Vagina (tissue), 2 donors: ENCODE measurements around the gene DCBLD2. TPM values are rescaled to one million over a fixed set of nuclear protein-coding genes. Genes with fewer than 3 reads are reported as not detected.

Experiments
- DNase-seq, 2 donors: peaks; one replicate each; pipeline ENCODE4 v3.0.0-alpha.2; 2017; ENCODE audit errors: extremely low spot score in 2 of 2
- H3K27ac ChIP-seq: fragments of 200-600 bp; sonication (generic); one replicate; pipeline ENCODE4 v1.5.1; 2019
- H3K27me3 ChIP-seq: fragments of 200-600 bp; sonication (generic); one replicate; pipeline ENCODE4 v1.5.1; 2019
- H3K36me3 ChIP-seq, 2 donors: fragments of 200-600 bp; sonication (generic); one replicate each; pipeline ENCODE4 v1.5.1; 2017 to 2019
- H3K4me1 ChIP-seq: fragments of 200-600 bp; sonication (generic); one replicate; pipeline ENCODE4 v1.5.1; 2019
- H3K4me3 ChIP-seq, 2 donors: fragments of 200-600 bp; sonication (generic); 1 replicate in 1 of 2; 2 replicates in 1 of 2; pipeline ENCODE4 v1.5.1; 2016 to 2019
- H3K9me3 ChIP-seq: fragments of 200-600 bp; sonication (generic); one replicate; pipeline ENCODE4 v1.5.1; 2019
- CTCF ChIP-seq, 3 experiments: fragments of 450-650 bp in 2 of 3; fragments of 200-600 bp in 1 of 3; sonication (generic) in 1 of 3; IDR thresholded peaks; one replicate each; pipeline ENCODE4 v1.5.1; 2017 to 2019; ENCODE audit warnings: antibody characterized with exemption in 3 of 3, mild to moderate bottlenecking in 2 of 3, moderate library complexity in 2 of 3
- POLR2A ChIP-seq, 2 donors: fragments of 450-650 bp; IDR thresholded peaks; one replicate each; pipeline ENCODE4 v1.6.1; 2017; ENCODE audit warnings: antibody characterized with exemption in 2 of 2, mild to moderate bottlenecking in 2 of 2, moderate library complexity in 2 of 2
- POLR2AphosphoS5 ChIP-seq, 2 donors: sonication (generic); formaldehyde crosslinking; IDR thresholded peaks; one replicate each; pipeline ENCODE4 v1.9.0; 2017; ENCODE audit warnings: antibody characterized with exemption in 2 of 2, mild to moderate bottlenecking in 2 of 2, low read depth in 1 of 2; ENCODE audit not compliant: insufficient read depth in 1 of 2
- intact Hi-C: fragments of 100-400 bp; cut with DNase I; formaldehyde crosslinking; loops from one replicate; pipeline ENCODE4 v1.15.1; 2023
- small RNA-seq: library from RNA; depleted of rRNA; stranded (forward); fragments of <200 nt; gene quantifications from one replicate; pipeline ENCODE3, GENCODE V24; 2016
- total RNA-seq: library from RNA; depleted of rRNA; stranded (reverse); fragments of >200 nt; gene quantifications from one replicate; pipeline ENCODE4 v1.2.3, GENCODE V29; 2016

Gene DCBLD2
- total RNA-seq, 1 donor from 2014 or later = 36.1 TPM

- Histone ChIP-seq H3K4me3 (no peak overlapping the region), H3K4me1 (no peaks in the 10 kb centered on the region), H3K27ac (no peak overlapping the region), H3K27me3 (no peaks in the 10 kb centered on the region), H3K36me3 (no peaks in the 10 kb centered on the region), H3K9me3 (no peaks in the 10 kb centered on the region)
- no peak for DNase-seq
- TF ChIP-seq POLR2AphosphoS5 (IDR thresholded peaks at IDR 0.05; ENCODE audit: insufficient read depth in 1 of 2, low read depth in 1 of 2) = no peak
- TF ChIP-seq POLR2A (IDR thresholded peaks at IDR 0.05) = no peak
- no peak for TF ChIP-seq CTCF (IDR thresholded peaks at IDR 0.05)
- intact Hi-C loops = no loop called here
These were observed 147.0 kb downstream of the DCBLD2 start for GRCh38 chr3:98754483-98754882.

GRCh38 chr3:98750276-98750919 is 151.1 kb downstream of the DCBLD2 start:
- Histone ChIP-seq H3K4me1 (no peaks in the 10 kb centered on the region), H3K9me3 (no peaks in the 10 kb centered on the region), H3K4me3 (no peak overlapping the region), H3K27me3 (no peaks in the 10 kb centered on the region), H3K36me3 (no peaks in the 10 kb centered on the region), H3K27ac (no peak overlapping the region)
- intact Hi-C loops = no loop called here
- DNase-seq = no peak
- TF ChIP-seq POLR2AphosphoS5 (IDR thresholded peaks at IDR 0.05; ENCODE audit: insufficient read depth in 1 of 2, low read depth in 1 of 2) = no peak
- no peak for TF ChIP-seq POLR2A (IDR thresholded peaks at IDR 0.05)
- no peak for TF ChIP-seq CTCF (IDR thresholded peaks at IDR 0.05)

- TF ChIP-seq POLR2AphosphoS5 (IDR thresholded peaks at IDR 0.05; ENCODE audit: insufficient read depth in 1 of 2, low read depth in 1 of 2) (no peak), CTCF (IDR thresholded peaks at IDR 0.05) (no peak), POLR2A (IDR thresholded peaks at IDR 0.05) (no peak)
- intact Hi-C loops = no loop called here
- no peaks in the 10 kb centered on the region for H3K9me3 ChIP-seq
- no peak for DNase-seq
- H3K27me3 ChIP-seq = no peaks in the 10 kb centered on the region
- no peaks in the 10 kb centered on the region for H3K4me1 ChIP-seq
- no peaks in the 10 kb centered on the region for H3K36me3 ChIP-seq
- H3K27ac ChIP-seq = no peak overlapping the region
- no peak overlapping the region for H3K4me3 ChIP-seq
These were observed 154.6 kb downstream of the DCBLD2 start for GRCh38 chr3:98746882-98747281.

GRCh38 chr3:98746122-98746521 is 155.4 kb downstream of the DCBLD2 start:
- Histone ChIP-seq H3K27ac (no peak overlapping the region), H3K9me3 (no peaks in the 10 kb centered on the region), H3K27me3 (no peaks in the 10 kb centered on the region), H3K4me3 (no peak overlapping the region), H3K36me3 (no peaks in the 10 kb centered on the region), H3K4me1 (no peaks in the 10 kb centered on the region)
- intact Hi-C loops = no loop called here
- TF ChIP-seq CTCF (IDR thresholded peaks at IDR 0.05) = no peak
- no peak for DNase-seq

Small RNA genes lying within 50 kb of the gene (small RNA-seq; reads per million reads assigned to genes)
- gene RNU6-1263P (not detected), gene RNU6-26P (not detected)

Other genes with a start within 250 kb of the DCBLD2 start
- gene ST3GAL6, start 138.4 kb downstream of the DCBLD2 start, total RNA-seq = 1.7 TPM